T-helper 1 cell treated with Interleukin-12 subunit alpha and Interleukin-12 subunit beta and Interleukin-4 antibody, amounts not matched to agents 30 ng/mL and 1 ng/mL, for 36 hours (primary cell): ENCODE measurements around the gene ACAA2. TPM values are rescaled to one million over a fixed set of nuclear protein-coding genes. Genes with fewer than 3 reads are reported as not detected.

Experiments used
- intact Hi-C: fragments of 100-400 bp; cut with micrococcal nuclease; formaldehyde crosslinking; loops from one replicate; pipeline ENCODE4 v1.15.1; 2024
- total RNA-seq: library from RNA; stranded (reverse); gene quantifications from 2 replicates; pipeline ENCODE4 v1.2.3, GENCODE V29; 2022

The ACAA2 gene
- total RNA-seq, 1 donor from 2014 or later: 88.0 TPM

DNA sequence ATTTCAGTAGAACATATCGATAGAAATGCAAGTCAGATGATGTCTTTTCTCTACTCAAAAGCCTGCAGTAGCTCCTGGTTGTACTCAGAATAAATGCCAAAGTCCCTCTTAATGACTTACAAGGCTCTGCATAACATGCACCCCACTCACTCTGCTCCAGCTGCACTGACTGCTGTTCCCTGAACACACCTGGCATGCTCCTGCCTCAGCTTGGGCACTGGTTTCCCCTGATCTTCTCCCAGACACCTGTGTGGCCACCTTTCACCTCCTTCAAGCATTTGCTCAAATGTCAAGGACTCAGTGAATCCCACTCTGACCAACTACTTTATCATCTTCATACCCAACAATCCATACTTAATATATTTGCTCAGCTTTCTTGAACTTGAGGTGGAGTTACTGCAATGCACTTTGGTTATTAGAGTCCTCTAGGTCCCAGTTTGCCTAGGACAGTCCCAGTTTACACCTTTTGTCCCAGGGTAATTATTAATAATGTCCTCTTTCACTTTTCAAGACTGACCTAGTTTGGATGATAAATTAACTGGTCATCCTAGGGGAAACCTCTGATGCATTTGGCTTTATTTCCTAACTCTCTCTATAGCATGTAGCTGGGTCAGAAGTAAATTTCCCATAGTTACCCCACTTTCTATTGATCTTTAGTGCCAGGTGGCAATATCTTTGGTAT lies 44.1 kb downstream of the ACAA2 start:
- intact Hi-C loops: no loop called here

GRCh38 chr18:49768051-49768391 lies 45.3 kb downstream of the ACAA2 start:
- intact Hi-C loops: no loop called here

DNA sequence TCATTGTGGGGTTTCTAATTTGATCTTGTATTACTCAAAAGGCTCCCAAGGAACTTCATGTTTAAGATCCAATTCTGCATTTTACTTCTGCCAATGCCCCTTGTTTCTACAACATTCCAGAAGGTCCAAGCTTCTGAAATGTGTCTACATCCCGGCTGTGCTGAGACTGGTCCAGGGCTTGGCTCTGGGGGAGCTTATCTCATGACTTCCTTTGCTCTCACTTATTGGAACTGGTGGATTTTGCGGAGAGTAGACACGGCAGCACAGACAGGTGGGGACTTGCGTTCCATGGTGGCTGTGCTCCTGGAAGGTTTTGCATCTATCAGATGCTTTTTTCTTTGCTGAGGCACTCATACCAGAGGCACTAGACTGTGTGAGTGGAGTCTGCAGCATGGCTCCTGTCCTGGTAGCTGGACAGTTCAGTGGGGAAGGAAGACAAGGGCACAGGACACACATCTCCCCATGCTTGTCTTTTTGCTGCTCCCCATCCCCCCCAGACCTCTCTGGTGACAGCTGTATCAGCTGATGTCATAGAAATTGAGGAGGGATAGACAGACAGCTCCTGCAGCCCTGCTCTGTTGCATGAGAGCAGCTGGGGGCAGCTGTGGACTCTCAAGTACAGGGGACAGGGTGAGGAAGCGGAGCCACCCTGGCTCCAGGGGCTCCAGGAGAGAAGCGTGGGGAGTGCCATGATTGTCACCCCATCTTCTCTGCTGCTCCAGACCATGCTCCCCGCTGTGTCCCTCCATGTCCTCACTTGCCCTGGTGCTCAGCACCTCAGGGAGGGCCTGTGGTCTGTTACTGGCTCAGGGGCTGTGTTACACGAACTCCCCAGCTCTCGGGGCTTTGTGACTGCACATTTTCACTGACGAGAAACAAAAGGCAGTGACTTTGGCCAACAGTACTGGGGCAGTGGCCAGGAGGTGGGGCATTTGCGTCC lies 46.0 kb downstream of the ACAA2 start:
- intact Hi-C loops: no loop called here

DNA sequence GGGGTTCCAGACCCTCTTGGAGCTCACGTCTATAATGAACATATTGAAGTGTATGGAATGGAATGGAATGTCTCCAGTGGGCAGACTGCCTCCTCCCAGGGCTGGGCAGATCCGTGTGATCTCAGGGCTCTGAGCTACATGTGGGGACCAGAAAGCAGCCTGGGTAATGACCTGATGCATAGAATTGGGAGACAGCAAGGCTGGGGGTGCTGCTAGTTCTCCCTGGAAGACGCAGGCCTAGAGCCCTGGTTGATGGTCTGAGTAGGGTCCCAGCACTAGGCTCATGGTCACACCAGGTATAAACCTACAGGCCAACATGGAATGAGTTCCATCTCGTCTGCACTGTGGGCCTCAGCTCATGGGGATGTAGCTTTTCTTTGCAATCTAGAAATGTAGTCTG lies 46.7 kb downstream of the ACAA2 start:
- intact Hi-C loops: no loop called here

DNA sequence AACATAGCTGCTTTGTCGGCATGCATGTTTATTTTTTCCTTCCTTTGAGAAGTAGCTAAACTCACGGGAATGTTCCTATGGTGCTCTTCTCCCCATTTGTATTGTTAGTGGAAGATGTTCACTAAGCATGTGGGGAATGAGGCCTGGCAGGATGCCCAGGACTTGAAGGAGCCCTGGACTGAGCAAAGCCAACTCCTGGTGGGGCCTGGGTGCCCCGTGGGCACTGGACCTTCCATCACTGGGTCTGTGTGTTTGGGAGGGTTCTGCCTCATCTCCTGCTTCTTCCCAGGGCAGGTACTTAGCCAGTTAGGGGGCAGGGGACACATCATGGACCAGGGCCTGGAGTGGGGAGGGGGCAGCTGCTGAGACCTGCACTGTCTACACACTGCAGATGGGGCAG lies 49.3 kb downstream of the ACAA2 start:
- intact Hi-C loops: no loop called here

DNA sequence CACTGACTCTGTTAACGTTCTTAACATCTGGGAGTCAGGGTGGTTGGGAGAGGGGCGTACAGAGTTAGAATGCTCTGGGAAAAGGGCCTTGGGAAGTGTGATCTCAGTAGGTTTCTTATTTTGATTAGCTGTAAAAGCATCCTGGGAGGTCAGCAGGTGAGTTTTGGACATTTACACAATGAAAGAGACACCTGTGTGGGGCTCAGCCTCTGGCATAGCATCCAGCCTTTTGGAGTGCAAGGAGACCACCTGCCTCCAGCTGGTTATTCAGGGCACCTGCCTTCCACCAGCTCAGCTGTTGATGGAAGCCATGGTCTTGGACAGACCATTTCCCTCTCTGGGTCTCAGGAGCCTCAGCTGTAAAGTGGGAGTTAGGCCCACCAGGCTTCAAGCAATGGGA lies 49.7 kb downstream of the ACAA2 start:
- intact Hi-C loops: no loop called here

DNA sequence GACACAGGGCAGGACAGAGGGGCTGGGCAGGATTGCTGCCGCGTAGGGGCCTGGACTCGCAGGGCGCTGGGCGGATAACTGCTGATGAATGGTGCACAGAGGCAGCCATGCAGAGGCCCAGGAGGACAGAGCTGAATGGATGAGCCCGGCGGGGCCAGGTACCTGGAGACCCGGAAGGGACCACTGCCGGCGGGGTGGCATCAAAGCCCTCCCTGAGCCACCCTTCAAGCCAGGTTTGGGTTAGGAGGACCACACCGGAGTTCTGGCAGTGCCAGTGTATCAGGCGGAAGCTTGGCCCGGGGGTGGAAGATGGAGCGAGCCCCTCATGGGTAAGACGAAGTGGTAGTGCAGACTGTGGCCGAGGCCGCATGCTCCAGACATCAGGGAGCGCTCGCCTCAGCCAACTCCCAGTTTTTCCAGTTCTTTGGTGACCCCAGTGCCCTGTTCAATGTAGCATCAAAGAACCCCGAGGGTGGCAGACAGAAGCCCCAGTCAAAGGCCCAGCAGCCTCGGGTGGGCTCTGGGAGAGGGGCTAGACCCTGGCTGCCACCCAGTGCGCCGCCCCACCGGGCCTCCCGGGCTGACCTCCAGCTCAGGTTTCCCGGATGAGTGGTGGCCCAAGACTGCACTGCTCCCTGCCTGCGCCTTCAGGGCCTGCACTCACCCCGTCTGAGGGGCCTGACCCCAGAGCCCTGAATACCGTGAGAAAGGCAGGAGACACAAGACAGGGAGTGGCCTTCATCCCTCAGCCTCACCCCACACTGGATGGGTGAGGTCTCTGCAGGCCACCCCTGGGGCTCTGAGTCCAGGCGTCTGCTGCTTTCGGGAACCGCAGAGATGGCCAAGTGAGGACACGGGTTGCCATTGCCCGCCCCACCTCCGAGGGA lies 50.9 kb downstream of the ACAA2 start:
- intact Hi-C loops: no loop called here

GRCh38 chr18:49761771-49762170 lies 51.6 kb downstream of the ACAA2 start:
- intact Hi-C loops: no loop called here

DNA sequence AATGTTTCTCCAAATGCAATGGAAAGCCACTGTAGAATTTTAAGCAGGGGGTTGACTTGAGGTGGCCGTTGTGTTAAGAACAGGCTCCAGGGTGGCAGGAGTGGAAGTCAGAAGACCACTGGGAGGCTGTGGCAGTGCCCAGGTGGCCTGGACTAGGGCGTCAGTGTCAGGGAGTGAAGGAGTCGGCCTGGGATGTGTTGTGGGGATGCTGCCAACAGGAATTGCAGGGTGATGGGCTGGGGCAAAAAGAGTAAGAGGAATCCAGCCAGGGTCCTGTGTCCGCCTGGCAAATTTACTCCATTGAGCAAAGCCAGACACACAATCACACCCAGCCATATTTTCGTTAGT lies 55.1 kb downstream of the ACAA2 start:
- intact Hi-C loops: no loop called here

DNA sequence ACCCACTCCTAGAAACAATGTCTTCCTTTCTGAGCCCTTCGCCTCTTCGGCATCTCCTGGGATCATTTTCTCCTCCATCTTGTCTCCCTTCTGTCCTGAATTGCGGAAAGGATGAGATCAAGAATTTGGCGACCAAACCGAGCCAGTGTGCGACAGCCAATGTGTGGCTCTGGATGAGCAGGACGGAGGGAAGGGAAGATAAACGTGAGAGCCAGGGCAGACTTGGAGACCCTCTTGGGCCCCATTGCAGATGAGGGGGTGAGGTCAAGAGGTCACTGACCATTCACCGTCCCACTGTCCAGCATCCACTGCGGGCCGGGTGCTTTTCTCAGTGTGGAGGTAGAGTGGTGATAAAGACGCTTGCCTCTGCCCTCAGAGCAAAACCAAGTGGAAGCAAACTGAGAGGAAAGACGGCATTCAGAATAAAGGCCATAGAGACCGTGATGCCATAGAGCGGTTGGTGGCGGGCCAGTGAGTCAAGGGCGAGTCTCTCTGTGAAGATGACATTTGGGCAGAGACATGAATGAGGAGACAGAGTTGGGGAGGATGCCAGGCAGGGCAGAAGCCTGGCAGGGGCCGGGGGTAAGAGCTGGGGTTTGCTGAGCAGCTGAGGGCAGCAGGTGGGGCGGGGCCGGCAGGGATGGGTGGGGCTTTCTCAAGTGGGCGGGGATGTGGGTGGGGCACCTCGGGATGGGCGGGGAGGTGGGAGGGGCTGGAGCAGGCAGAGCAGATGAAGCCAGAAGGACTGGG lies 55.6 kb downstream of the ACAA2 start:
- intact Hi-C loops: no loop called here

- intact Hi-C loops: no loop called here
These were observed 56.5 kb downstream of the ACAA2 start for GRCh38 chr18:49756671-49757362.

DNA sequence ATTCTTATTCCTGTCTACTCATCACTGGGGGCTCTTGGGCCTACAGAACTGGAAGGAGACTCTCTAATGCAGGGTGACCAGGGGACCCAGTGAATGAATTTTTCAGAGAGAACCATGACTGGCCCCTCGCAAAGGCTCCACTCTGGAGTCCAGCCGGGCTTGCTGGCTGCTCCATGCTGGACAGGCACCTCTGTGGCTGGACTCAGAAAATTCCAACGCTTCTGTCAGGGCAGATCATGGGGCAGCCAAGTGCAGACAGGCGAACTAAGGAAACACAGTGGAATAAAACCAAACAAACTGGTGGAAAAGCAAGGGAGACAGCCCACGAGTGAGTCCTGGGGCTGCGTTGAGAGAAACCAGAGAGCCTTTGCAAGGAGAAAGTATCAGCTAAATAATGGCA lies 57.2 kb downstream of the ACAA2 start:
- intact Hi-C loops: no loop called here

- intact Hi-C loops: no loop called here
These were observed 57.8 kb downstream of the ACAA2 start for GRCh38 chr18:49755489-49755888.

- intact Hi-C loops: no loop called here
These were observed 58.5 kb downstream of the ACAA2 start for GRCh38 chr18:49754866-49755265.

DNA sequence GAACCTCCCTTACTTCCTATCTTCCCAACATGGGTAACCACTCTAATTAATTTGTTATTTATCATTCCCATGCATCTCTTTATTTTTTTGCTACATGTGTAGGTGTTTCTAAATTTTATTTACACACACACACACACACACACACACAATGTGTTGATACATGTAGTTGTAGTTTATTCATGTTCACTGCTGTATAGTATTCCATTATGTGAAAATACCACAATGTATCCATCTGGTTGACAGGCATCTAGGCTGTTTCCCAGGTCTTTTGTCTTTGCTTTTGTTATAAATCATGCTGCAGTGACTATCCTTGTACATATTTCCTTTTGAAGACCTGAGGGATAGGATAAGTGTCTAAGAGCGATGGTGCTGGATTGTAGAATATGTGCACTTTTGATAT lies 59.7 kb downstream of the ACAA2 start:
- intact Hi-C loops: no loop called here

- intact Hi-C loops: no loop called here
These were observed 61.3 kb downstream of the ACAA2 start for GRCh38 chr18:49752095-49752457.

- intact Hi-C loops: no loop called here
These were observed 61.8 kb downstream of the ACAA2 start for GRCh38 chr18:49751427-49752094.

GRCh38 chr18:49749563-49749962 lies 63.8 kb downstream of the ACAA2 start:
- intact Hi-C loops: loop anchor here (5.0 kb wide), 1 partner anchor 108 kb away; no protein-coding TSS in a partner anchor

DNA sequence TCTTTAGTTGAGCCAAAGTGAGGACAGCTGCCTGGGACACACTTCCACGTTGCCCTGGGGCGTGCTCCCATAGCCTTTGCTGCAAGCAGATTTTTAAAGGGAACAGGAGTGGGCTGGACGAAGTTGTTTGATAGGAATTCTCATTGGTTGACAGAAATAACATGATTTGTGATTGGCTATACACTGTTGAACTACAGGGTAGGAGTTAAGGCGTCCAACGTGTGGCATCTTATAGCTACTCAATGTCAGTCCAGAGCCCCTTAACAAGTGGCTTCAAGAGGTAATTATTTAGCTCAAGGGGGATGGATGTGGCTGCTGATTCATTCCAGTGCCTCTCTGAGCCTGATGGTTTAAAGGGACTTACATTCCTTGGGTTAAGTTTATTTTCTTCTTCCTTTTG lies 65.5 kb downstream of the ACAA2 start:
- intact Hi-C loops: loop anchor here (5.0 kb wide), 1 partner anchor 109 kb away; no protein-coding TSS in a partner anchor
